GM13976 (cell line): Measurements from ENCODE around the gene SFXN5.

ENCODE experiments used
- DNase-seq: peaks from one replicate; pipeline ENCODE4 v3.0.0; 2012; ENCODE audit warnings: low spot score
- CTCF ChIP-seq: IDR thresholded peaks from 2 replicates; pipeline ENCODE4 v1.5.1; 2012; ENCODE audit warnings: borderline replicate concordance, mild to moderate bottlenecking; ENCODE audit not compliant: insufficient read depth; ENCODE audit errors: extremely low read depth, missing control alignments, control extremely low read depth
- in situ Hi-C: fragments of 300-500 bp; cut with MboI; formaldehyde crosslinking; loops from one replicate; pipeline ENCODE4 v1.12.0; 2022; ENCODE audit warnings: low sequenced_read_pairs, mixed read lengths, inconsistent platforms; ENCODE audit not compliant: unreplicated experiment

The SFXN5 gene

GRCh38 chr2:72940361-72940760 lies 131.2 kb downstream of the SFXN5 start:
- in situ Hi-C loops, result no loop called here
- no peak for TF ChIP-seq CTCF

GRCh38 chr2:72938455-72938854 lies 133.1 kb downstream of the SFXN5 start:
- no peak for TF ChIP-seq CTCF
- in situ Hi-C loops, result no loop called here
- DNase-seq, result no peak

More at GRCh38 chr2:72940361-72940760, 131.2 kb downstream of the SFXN5 start:
- no peak for DNase-seq

- DNase-seq, result no peak
- in situ Hi-C loops, result no loop called here
- no peak for TF ChIP-seq CTCF
Observed at GRCh38 chr2:72937356-72937669, 134.2 kb downstream of the SFXN5 start.

- no peak for DNase-seq
- in situ Hi-C loops, result no loop called here
- no peak for TF ChIP-seq CTCF
Observed at GRCh38 chr2:72936660-72937355, 134.7 kb downstream of the SFXN5 start.

- no peak for DNase-seq
- in situ Hi-C loops, result no loop called here
- no peak for TF ChIP-seq CTCF
Observed at GRCh38 chr2:72935611-72935957, 135.9 kb downstream of the SFXN5 start.

GRCh38 chr2:72934683-72935610 lies 136.6 kb downstream of the SFXN5 start:
- in situ Hi-C loops, result no loop called here
- peak; percentile 71 for DNase-seq

More at GRCh38 chr2:72934683-72935610, 136.6 kb downstream of the SFXN5 start:
- peak; percentile 20 for TF ChIP-seq CTCF
